22Rv1 (cell line): ENCODE measurements around the gene ULBP1.
"Not testable (repeated sequence)": the region's sequence is repeated elsewhere in the genome, so short reads cannot be mapped to it uniquely, and the experiment has no call there.

Experiments
- H3K27ac ChIP-seq: fragments of 450-650 bp; 2 replicates; pipeline ENCODE4 v1.5.1; 2017
- ZFX ChIP-seq: fragments of 450-650 bp; IDR thresholded peaks from 2 replicates; pipeline ENCODE4 v1.6.1; 2017; ENCODE audit warnings: antibody characterized with exemption, borderline replicate concordance
- TF ChIP-seq, protein P1 (sequence below): fragments of 450-650 bp; IDR thresholded peaks from 2 replicates; pipeline ENCODE4 v1.5.1; 2017; ENCODE audit warnings: mild to moderate bottlenecking

Gene ULBP1

DNA sequence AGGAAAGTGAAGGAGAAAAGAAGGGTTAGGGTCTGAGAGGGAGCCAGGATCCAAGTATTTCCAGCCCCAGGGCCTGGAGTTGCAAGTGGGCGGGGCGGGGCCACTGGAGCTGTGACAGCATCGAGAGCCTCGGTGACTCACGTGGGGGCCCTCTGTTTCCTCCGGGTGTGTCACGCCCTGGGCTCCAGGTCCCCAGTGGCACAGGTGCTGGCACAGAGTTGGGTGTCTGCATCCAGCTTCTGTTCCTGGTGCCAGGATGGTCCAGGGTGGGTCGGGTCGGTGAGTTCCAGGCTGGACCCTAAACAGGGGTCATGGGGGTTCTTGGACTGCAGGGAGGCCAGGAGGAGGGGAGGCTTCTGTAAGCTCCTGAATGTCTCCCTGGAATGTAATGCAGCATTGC is 44.8 kb downstream of the ULBP1 start:
- TF ChIP-seq, protein P1, sequence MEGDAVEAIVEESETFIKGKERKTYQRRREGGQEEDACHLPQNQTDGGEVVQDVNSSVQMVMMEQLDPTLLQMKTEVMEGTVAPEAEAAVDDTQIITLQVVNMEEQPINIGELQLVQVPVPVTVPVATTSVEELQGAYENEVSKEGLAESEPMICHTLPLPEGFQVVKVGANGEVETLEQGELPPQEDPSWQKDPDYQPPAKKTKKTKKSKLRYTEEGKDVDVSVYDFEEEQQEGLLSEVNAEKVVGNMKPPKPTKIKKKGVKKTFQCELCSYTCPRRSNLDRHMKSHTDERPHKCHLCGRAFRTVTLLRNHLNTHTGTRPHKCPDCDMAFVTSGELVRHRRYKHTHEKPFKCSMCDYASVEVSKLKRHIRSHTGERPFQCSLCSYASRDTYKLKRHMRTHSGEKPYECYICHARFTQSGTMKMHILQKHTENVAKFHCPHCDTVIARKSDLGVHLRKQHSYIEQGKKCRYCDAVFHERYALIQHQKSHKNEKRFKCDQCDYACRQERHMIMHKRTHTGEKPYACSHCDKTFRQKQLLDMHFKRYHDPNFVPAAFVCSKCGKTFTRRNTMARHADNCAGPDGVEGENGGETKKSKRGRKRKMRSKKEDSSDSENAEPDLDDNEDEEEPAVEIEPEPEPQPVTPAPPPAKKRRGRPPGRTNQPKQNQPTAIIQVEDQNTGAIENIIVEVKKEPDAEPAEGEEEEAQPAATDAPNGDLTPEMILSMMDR, result no peak
- no peak for TF ChIP-seq ZFX
- H3K27ac ChIP-seq, result no peak overlapping the region

DNA sequence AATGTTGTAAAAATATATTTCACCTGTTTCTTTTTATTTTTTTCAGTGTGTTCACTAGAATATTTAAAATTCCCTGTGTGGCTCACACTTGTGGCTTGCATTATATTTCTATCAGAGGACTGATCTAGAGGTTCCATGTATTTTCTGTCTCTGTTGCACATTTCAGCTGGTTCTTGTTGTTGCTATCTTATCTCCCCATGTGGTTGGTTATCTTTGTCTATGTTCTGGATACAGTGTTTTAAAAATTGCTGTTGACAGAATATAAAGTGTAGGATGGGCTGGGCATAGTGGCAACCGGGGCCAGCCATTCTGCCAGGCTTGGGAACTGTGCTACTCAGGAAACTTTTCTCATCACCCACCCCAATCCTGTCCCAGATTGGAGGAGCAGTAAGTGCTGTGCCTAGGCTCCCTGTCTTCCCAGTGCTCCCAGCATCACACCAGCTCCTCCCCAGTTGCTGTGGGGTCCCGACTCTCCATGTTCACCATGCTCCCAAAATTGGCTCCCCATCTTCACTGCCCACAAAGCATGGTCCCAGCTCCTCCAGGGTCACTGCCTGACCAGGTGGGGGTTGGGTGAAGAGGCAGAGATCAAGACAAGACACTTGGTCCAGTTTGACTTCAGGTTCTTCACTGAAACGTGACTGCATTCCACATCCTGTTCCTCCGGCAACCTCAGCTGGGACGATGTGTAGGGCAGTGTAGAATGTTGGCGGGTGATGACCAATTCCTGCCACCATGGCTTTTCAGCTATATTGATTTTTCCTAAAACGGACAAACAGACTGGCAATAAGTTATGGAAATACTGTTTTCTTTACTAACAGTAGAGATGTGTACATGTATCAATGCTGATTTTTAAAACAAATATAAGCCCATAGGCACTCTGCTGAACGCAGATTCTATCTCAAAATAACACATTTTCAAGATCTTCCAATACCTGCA is 49.4 kb downstream of the ULBP1 start:
- not testable (repeated sequence) for H3K27ac ChIP-seq

DNA sequence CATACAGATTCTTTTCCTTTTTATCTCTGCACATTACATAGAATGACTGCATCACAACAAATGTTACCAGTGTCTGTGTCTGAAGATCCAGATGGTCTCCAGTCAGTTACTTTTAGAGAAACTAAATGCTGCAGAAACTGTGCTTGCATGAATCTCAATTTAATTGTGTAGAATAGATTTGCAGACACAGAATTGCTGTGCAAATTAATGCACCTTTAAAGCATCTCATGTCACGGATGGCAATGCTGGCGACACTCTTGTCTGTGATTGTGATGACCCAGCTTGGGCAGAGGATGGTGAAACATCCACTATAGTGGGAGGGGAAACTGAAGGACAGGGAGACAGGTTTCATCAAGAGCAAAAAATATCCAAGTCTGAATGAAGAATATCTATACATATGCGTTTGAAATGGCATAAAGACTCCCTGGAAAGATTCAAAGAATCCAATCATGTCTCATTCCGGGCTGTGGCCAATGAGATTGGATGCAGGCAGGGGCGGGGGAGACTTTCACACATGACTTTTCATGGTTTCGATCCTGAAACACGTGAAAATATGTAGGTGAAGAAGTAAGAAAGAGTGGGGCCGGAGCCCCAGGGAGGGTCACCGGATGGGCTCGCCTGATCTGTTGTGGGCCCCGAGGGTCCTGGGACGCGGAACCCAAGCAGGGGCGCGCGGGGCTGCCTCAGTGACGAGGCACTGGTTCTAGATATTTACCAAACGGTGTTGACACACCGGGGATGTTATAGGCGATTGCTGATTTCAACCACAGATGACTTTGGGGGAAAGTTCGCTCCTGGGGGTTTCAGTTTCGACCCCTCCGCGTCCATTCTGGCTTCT is 50.3 kb downstream of the ULBP1 start:
- not testable (repeated sequence) for H3K27ac ChIP-seq

DNA sequence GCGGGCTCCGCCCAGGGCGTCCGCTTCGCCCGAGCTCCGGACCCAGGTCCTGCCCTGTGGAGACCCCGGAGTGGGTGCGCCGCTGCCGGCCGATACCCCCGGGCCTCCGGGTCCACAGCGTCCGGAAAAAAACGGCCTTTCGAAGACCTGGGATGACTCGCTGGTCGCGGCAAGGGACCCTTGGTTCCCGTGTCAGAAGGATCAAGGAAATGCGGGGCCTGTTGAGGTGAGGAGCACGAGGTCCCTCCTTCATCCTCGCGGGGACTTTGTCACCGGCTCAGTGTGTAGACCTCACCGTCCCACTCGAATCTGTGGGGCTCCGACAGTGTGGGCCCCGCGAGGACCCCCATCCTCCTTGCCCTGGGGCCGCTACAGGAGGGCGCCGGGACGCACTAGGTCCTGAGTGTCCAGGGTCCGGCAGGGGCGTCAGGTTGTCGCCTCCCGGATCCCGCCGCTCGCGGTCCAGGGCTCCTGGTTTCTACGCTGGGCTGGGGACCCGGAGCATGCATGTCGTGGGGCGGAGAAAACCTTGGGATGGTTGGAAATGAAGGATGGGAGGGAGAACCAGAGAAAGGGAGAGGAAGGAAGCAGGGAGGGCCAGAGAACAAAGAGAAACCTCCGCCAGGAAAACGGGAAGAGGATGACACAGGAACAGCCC is 51.0 kb downstream of the ULBP1 start:
- not testable (repeated sequence) for H3K27ac ChIP-seq

DNA sequence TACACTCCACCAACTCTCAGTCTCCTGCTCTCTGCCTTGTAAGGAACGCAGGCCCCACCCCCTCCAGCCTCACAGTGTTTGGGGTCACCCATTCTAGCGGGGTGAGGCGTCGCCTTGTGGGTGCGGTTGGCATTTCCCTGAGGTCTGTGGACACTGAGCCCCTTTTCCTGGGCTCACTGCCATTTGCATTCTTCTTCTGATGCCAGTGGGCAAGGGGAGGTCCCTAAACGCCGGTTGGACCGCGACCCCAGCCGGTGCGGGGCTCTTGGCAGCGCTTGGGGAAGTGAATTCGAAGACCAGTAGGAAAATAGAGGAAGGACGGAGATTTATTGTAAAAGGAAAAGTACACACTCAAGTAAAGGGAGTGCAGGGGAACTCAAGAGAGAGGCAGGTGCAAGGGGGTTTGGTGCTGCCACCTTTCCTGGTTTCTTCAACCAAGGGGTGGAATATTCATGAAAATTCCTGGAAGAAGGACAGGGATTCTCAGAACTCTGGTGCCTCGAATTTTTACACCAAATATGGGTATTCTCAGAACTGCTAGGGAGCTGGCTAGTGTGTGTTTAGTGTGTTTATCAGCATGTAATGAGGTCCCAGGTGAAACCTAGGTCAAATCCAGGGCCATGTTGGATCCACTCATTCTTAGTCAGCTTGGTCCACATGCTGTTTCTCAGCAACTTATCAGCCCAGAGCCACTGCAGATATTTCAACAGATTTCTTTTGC is 51.7 kb downstream of the ULBP1 start:
- H3K27ac ChIP-seq, result not testable (repeated sequence)

DNA sequence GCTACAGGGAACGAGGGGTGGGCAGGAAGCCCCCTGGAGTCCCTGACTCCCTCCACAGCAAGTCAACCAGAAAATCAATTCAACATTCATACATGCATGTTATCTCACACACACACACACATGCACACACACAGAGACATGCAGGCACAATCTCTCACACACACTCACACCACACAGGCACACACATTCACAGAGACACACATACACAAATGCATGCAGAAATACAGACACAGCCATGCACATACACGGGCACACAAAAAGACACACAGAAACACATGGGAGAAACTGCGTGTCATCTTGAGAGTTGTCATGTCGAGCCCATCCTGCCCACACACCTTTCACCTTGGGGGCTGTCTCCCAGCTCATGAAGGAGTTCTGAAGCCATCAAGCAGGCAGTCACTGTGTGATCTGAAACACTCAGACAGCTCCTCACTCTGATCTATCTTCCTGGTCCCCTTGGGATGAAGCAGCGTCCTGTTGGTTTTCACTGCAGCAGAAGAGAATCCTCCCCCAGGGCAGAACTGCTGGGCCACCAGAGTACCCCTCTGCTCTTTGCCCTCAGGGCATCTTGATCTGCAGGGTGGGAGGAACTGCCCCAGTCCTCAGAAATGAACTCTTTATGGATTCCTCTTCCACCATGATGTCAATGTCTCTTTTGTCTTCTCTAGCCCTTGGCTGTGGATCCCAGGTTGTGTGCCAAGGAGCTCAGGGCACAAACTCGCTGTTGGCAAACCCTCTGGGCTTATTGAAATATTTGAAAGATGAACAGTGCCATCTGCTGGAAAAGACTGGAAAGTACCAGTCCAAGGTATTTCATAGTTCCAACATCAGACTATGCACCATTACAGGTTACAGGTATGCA is 52.8 kb downstream of the ULBP1 start:
- H3K27ac ChIP-seq, result no peak overlapping the region
- TF ChIP-seq, protein P1, result peak; percentile 70
- TF ChIP-seq ZFX, result no peak

DNA sequence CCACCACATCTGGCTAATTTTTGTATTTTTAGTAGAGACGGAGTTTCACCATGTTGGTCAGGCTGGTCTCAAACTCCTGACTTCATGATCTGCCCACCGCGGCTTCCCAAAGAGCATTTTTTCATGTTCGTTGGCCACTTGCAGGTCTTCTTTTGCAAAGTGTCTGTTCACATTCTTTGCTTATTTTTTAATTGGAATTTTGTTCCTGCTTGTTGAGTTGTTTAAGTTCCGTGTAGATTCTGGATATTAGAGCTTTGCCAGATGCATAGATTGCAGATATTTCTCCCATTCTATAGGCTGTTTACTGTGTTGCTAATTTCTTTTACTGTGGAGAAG is 53.4 kb downstream of the ULBP1 start:
- H3K27ac ChIP-seq, result not testable (repeated sequence)
- TF ChIP-seq, protein P1, result peak; percentile 35

DNA sequence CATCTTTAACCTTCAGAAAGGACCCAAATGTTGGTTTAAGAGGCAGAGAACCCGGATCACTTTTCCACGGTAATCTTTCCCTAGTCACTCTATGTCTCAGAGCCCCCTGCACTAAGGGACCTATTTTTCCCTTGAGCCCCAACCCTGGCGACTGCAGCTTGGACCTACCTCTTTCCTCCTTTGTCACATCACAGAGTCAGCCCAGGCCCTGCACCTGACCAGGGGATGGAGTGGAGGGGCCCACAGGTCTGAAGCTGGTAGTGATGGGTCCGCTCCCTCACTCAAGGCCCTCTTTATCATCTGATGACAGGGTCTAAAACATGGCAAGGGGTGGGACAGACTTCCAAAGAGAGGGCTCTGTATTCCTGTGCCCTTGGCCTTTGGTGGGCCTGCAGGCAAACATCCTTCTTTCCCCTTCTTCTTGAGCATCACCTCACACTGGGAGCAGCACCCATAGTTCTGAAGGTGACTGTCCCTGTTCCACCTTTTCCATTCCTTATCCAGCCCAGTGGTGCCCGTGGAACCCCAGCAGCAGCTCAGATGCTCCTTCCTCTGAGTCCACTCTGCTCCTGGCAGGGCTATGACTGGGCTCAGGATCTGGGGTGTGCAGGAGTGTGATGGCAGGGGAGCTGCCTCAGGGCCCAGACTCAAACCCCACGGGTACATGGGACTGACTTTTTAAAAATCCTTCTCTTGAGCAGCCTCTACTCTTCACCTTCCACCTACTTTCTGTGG is 55.3 kb downstream of the ULBP1 start:
- no peak for TF ChIP-seq ZFX
- TF ChIP-seq, protein P1, result no peak
- no peak overlapping the region for H3K27ac ChIP-seq

DNA sequence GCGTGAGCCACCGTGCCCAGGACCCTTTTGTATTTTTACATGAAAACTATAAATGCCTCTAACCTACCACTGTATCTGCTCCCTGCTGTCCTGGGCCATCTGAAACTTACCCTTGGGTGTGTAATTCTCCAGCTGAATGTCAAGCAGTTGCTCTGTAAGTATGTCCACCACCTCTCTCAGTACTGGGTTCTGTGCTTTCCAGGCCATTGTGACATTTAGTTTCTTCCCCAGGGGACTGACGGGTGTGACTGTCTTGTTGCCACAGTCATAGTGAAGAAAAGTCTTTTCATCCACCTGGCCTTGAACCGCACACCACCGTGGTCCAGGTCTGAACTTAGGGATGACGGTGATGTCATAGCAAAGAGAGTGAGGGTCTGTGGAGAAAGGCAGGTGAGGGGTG is 58.1 kb downstream of the ULBP1 start:
- not testable (repeated sequence) for H3K27ac ChIP-seq
